Peyer's patch (tissue), 4 donors: ENCODE data around the gene PCDH19. TPM values are rescaled to one million over a fixed set of nuclear protein-coding genes. Genes with fewer than 3 reads are reported as not detected.

Source experiments
- DNase-seq, 3 donors: peaks; one replicate each; pipeline ENCODE4 v3.0.0-alpha.2; 2017 to 2019
- H3K27ac ChIP-seq, 4 donors: fragments of 200-600 bp; sonication (generic); one replicate each; pipeline ENCODE4 v1.5.1; 2016 to 2019
- H3K27me3 ChIP-seq, 2 donors: fragments of 200-600 bp; sonication (generic); one replicate each; pipeline ENCODE4 v1.5.1; 2019
- H3K36me3 ChIP-seq, 3 donors: fragments of 200-600 bp; sonication (generic); one replicate each; pipeline ENCODE4 v1.5.1; 2016 to 2019
- H3K4me1 ChIP-seq, 4 donors: fragments of 200-600 bp; sonication (generic); one replicate each; pipeline ENCODE4 v1.5.1; 2016 to 2019
- H3K4me3 ChIP-seq, 4 donors: fragments of 200-600 bp; sonication (generic); 1 replicate in 3 of 4; 2 replicates in 1 of 4; pipeline ENCODE4 v1.5.1; 2016 to 2019; ENCODE audit warnings: mild to moderate bottlenecking in 1 of 4
- H3K9me3 ChIP-seq, 4 donors: fragments of 200-600 bp; sonication (generic); one replicate each; pipeline ENCODE4 v1.5.1; 2016 to 2019; ENCODE audit warnings: mild to moderate bottlenecking in 1 of 4
- CTCF ChIP-seq, 6 experiments: fragments of 450-650 bp in 4 of 6; fragments of 200-600 bp in 2 of 6; sonication (generic) in 1 of 6; IDR thresholded peaks; one replicate each; pipeline ENCODE4 v1.5.1; 2017 to 2019; ENCODE audit warnings: antibody characterized with exemption in 6 of 6, mild to moderate bottlenecking in 3 of 6, moderate library complexity in 1 of 6
- POLR2A ChIP-seq, 2 donors: fragments of 450-650 bp; IDR thresholded peaks; one replicate each; pipeline ENCODE4 v1.5.1; 2017; ENCODE audit warnings: antibody characterized with exemption in 2 of 2, mild to moderate bottlenecking in 2 of 2, moderate library complexity in 2 of 2
- total RNA-seq, 4 donors: library from RNA; depleted of rRNA; stranded (reverse); fragments of >200 nt; gene quantifications; one replicate each; pipeline ENCODE4 v1.1.0, GENCODE V29; 2016

Gene PCDH19
- total RNA-seq, 4 donors from 2014 or later, result 0.35 to 0.94 (median 0.74) TPM

- Histone ChIP-seq H3K4me3 (no peak overlapping the region), H3K27ac (no peak overlapping the region), H3K27me3 (no peaks in the 10 kb centered on the region), H3K9me3 (no peaks in the 10 kb centered on the region), H3K36me3 (no peaks in the 10 kb centered on the region), H3K4me1 (no peaks in the 10 kb centered on the region)
- TF ChIP-seq CTCF (IDR thresholded peaks at IDR 0.05) (peak in 3 of 6 experiments; percentile 22 to 37 (median 36)), POLR2A (IDR thresholded peaks at IDR 0.05) (no peak)
- no peak for DNase-seq
Observed at GRCh38 chrX:100379388-100379986, 30.6 kb downstream of the PCDH19 start.

GRCh38 chrX:100377826-100378225 lies 32.2 kb downstream of the PCDH19 start:
- H3K4me1 ChIP-seq, result no peaks in the 10 kb centered on the region
- no peaks in the 10 kb centered on the region for H3K27me3 ChIP-seq
- no peak for DNase-seq
- no peaks in the 10 kb centered on the region for H3K9me3 ChIP-seq
- H3K4me3 ChIP-seq, result no peak overlapping the region
- TF ChIP-seq POLR2A (IDR thresholded peaks at IDR 0.05) (no peak), CTCF (IDR thresholded peaks at IDR 0.05) (no peak)
- no peak overlapping the region for H3K27ac ChIP-seq
- no peaks in the 10 kb centered on the region for H3K36me3 ChIP-seq

- Histone ChIP-seq H3K9me3 (no peaks in the 10 kb centered on the region), H3K4me3 (no peak overlapping the region), H3K27me3 (no peaks in the 10 kb centered on the region), H3K27ac (no peak overlapping the region), H3K36me3 (no peaks in the 10 kb centered on the region), H3K4me1 (no peaks in the 10 kb centered on the region)
- DNase-seq, result no peak
- TF ChIP-seq POLR2A (IDR thresholded peaks at IDR 0.05), result no peak
- no peak for TF ChIP-seq CTCF (IDR thresholded peaks at IDR 0.05)
Observed at GRCh38 chrX:100376576-100376975, 33.5 kb downstream of the PCDH19 start.

GRCh38 chrX:100373673-100374072 lies 36.4 kb downstream of the PCDH19 start:
- Histone ChIP-seq H3K27ac (no peak overlapping the region), H3K4me1 (no peaks in the 10 kb centered on the region), H3K4me3 (no peak overlapping the region), H3K36me3 (no peaks in the 10 kb centered on the region), H3K9me3 (no peaks in the 10 kb centered on the region), H3K27me3 (no peaks in the 10 kb centered on the region)
- no peak for TF ChIP-seq POLR2A (IDR thresholded peaks at IDR 0.05)
- no peak for TF ChIP-seq CTCF (IDR thresholded peaks at IDR 0.05)
- no peak for DNase-seq

GRCh38 chrX:100368167-100368566 lies 41.9 kb downstream of the PCDH19 start:
- no peaks in the 10 kb centered on the region for H3K27me3 ChIP-seq
- no peak overlapping the region for H3K4me3 ChIP-seq
- no peaks in the 10 kb centered on the region for H3K9me3 ChIP-seq
- H3K36me3 ChIP-seq, result no peaks in the 10 kb centered on the region
- no peak for DNase-seq
- H3K27ac ChIP-seq, result no peak overlapping the region
- no peak for TF ChIP-seq POLR2A (IDR thresholded peaks at IDR 0.05)
- TF ChIP-seq CTCF (IDR thresholded peaks at IDR 0.05), result peak in 2 of 6 experiments; percentile 4 to 8
- H3K4me1 ChIP-seq, result no peaks in the 10 kb centered on the region

GRCh38 chrX:100363896-100364295 lies 46.2 kb downstream of the PCDH19 start:
- H3K36me3 ChIP-seq, result no peaks in the 10 kb centered on the region
- TF ChIP-seq CTCF (IDR thresholded peaks at IDR 0.05) (no peak), POLR2A (IDR thresholded peaks at IDR 0.05) (no peak)
- no peak overlapping the region for H3K4me3 ChIP-seq
- no peak for DNase-seq
- no peaks in the 10 kb centered on the region for H3K9me3 ChIP-seq
- H3K4me1 ChIP-seq, result no peaks in the 10 kb centered on the region
- no peaks in the 10 kb centered on the region for H3K27me3 ChIP-seq
- H3K27ac ChIP-seq, result no peak overlapping the region
